ENCODE data around the gene PNPLA5.

- TF ChIP-seq CTCF (IDR thresholded peaks at IDR 0.05; ENCODE audit: insufficient read depth, low read length) = no peak
- TF ChIP-seq GABPA (IDR thresholded peaks at IDR 0.05; ENCODE audit: low read depth) = no peak
- no peak for TF ChIP-seq POLR2AphosphoS5 (IDR thresholded peaks at IDR 0.05; ENCODE audit: low read depth)
- no peak for TF ChIP-seq REST (IDR thresholded peaks at IDR 0.05; ENCODE audit: insufficient replicate concordance, low read depth)
Measured at GRCh38 chr22:43900206-43900605, 8.4 kb upstream of the PNPLA5 start.

All from HL-60 (cell line).